ENCODE measurements around the gene C2CD2. TPM values are rescaled to one million over a fixed set of nuclear protein-coding genes. Genes with fewer than 3 reads are reported as not detected.

Gene C2CD2
- total and polyA plus RNA-seq, 10 of the 15 experiments (the other 5 are each of a cell fraction or from before 2014, with no cell fraction given): 2.2 to 30.9 (median 9.9) TPM

DNA sequence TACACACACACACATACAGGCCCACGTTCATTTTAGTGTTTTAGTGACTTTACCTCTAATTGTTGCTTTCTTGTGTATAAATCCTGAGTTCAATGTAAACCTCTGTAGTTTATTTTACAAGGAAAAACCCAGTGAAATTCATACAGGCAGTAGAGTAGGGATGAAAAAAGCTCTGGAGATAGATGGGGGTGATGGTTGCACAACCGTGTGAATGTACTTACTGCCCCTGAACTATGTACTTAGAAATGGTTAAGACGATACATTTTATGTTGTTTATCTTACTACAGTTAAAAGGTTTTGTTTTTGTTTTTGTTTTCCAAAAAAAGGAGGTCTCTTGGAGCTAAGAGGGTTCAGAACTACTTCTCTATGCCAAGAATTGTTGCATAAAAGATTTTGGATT, 45.0 kb downstream of the C2CD2 start:
- Histone ChIP-seq H3K79me2 (ENCODE audit: control insufficient read depth, insufficient read depth, low read length) (no peaks in the 10 kb centered on the region), H3K27ac (ENCODE audit: control insufficient read depth, insufficient read depth) (no peak overlapping the region), H3K36me3 (ENCODE audit: control insufficient read depth in 2 of 2, insufficient read depth in 2 of 2, low read length in 1 of 2) (peaks cover 9 to 35% of the 10 kb centered on the region in 2 experiments), H2AFZ (ENCODE audit: control insufficient read depth, low read depth, low read length) (no peak overlapping the region), H3K4me3 (no peak overlapping the region), H4K20me1 (ENCODE audit: control insufficient read depth, insufficient read depth) (no peaks in the 10 kb centered on the region), H3K4me1 (ENCODE audit: control insufficient read depth, insufficient read depth, low read length) (no peaks in the 10 kb centered on the region), H3K9me3 (replicated peaks; ENCODE audit: control insufficient read depth, insufficient read depth, low read length) (no peaks in the 10 kb centered on the region), H3K27me3 (replicated peaks in 1 of 2; ENCODE audit: control insufficient read depth in 2 of 2, insufficient read depth in 2 of 2, low read length in 1 of 2) (no peaks in the 10 kb centered on the region), H3K9ac (ENCODE audit: control insufficient read depth, insufficient read depth, low read length) (no peak overlapping the region), H3K4me2 (ENCODE audit: control insufficient read depth, insufficient read depth) (no peak overlapping the region)
- DNase-seq (ENCODE audit: low read depth, low spot score): no peak
- in situ Hi-C loops (cut with MboI): no loop called here
- ChIA-PET CTCF (no interaction called here), SMC1A (ENCODE audit: uncharacterized antibody, unreplicated experiment) (no interaction called here), RAD21 (ENCODE audit: unreplicated experiment) (no interaction called here), POLR2A (no interaction called here)
- WGBS (ENCODE audit: insufficient coverage, insufficient replicate concordance, low lambda C conversion rate, missing lambda C conversion rate): 47% methylated on average over 3 of the region's 3 CpGs
- intact Hi-C loops (cut with micrococcal nuclease; ENCODE audit: unreplicated experiment): no loop called here
- no TSS peak for BruUV-seq (replicated peaks)
- no peak for ATAC-seq
- TF ChIP-seq SMC3 (IDR thresholded peaks at IDR 0.05; ENCODE audit: borderline replicate concordance, low read length) (no peak), E2F4 (IDR thresholded peaks at IDR 0.05; ENCODE audit: low read depth, low read length) (no peak), SUPT20H (IDR thresholded peaks at IDR 0.05; ENCODE audit: borderline replicate concordance, control insufficient read depth, low read depth, low read length) (no peak), SPI1 (IDR thresholded peaks at IDR 0.05; ENCODE audit: borderline replicate concordance, insufficient read depth, low read depth, low read length) (no peak), EZH2 (IDR thresholded peaks at IDR 0.05; ENCODE audit: borderline replicate concordance, control insufficient read depth, low read depth, low read length) (no peak), PAX5 (IDR thresholded peaks at IDR 0.05; ENCODE audit: borderline replicate concordance, low read depth, low read length) (no peak), HSF1 (IDR thresholded peaks at IDR 0.05; ENCODE audit: low read depth, low read length) (no peak), NRF1 (conservative IDR thresholded peaks at IDR 0.05; ENCODE audit: low read depth, low read length) (no peak), FOXM1 (IDR thresholded peaks at IDR 0.05; ENCODE audit: low read depth, low read length) (no peak), BACH1 (IDR thresholded peaks at IDR 0.05; ENCODE audit: borderline replicate concordance) (no peak), CREM (IDR thresholded peaks at IDR 0.05; ENCODE audit: low read depth) (no peak), ZBTB33 (IDR thresholded peaks at IDR 0.05) (no peak), GATAD2B (conservative IDR thresholded peaks at IDR 0.05; ENCODE audit: low read depth) (no peak), HDAC2 (IDR thresholded peaks at IDR 0.05) (no peak)
- TF ChIP-seq, protein P1, sequence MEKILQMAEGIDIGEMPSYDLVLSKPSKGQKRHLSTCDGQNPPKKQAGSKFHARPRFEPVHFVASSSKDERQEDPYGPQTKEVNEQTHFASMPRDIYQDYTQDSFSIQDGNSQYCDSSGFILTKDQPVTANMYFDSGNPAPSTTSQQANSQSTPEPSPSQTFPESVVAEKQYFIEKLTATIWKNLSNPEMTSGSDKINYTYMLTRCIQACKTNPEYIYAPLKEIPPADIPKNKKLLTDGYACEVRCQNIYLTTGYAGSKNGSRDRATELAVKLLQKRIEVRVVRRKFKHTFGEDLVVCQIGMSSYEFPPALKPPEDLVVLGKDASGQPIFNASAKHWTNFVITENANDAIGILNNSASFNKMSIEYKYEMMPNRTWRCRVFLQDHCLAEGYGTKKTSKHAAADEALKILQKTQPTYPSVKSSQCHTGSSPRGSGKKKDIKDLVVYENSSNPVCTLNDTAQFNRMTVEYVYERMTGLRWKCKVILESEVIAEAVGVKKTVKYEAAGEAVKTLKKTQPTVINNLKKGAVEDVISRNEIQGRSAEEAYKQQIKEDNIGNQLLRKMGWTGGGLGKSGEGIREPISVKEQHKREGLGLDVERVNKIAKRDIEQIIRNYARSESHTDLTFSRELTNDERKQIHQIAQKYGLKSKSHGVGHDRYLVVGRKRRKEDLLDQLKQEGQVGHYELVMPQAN (conservative IDR thresholded peaks at IDR 0.05): no peak
- TF ChIP-seq, protein P2, sequence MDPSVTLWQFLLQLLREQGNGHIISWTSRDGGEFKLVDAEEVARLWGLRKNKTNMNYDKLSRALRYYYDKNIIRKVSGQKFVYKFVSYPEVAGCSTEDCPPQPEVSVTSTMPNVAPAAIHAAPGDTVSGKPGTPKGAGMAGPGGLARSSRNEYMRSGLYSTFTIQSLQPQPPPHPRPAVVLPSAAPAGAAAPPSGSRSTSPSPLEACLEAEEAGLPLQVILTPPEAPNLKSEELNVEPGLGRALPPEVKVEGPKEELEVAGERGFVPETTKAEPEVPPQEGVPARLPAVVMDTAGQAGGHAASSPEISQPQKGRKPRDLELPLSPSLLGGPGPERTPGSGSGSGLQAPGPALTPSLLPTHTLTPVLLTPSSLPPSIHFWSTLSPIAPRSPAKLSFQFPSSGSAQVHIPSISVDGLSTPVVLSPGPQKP (IDR thresholded peaks at IDR 0.05; ENCODE audit: low read depth, low read length): no peak
- no peak for FAIRE-seq

All from GM12878 (cell line).